ENCODE measurements around the gene EMC6.

The EMC6 gene

DNA sequence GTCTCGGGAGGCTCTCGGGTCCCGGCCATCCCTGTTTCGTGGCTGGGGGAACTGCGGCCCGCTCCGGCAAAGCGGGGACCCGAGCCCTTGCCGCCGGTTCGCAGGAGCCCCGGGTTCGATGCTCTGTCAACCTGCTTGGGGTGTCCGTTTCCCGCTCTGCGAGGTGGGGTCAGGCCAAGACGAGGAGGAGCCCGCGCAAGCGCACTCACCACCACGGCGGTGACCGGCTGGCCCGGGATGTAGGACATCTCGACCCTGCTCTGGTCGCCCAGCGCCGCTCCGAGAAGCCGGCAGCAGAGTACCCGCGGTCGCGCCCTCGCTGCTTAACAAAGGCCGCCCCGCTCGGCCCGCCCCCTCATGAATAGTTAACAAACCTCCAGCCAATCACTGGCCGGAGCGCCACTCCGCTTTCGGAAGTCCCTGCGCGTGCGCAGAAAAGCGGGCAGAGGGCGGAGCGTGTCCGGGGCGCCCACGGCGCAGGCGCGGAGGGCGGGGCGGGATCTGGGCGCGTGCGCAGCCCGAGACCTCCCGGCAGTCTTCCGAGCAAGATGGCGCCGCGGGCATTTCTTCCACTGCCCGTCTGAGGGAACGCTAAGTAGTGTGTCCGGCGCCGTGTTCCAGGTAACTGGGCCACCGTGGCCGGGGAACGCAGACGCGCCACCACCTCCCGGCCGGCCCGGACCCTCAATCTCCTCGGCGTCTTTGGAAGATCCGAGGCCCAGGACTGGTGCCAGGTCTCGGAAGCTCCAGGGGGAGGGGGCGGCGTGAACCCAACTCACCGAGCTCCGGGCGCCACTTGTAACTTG lies at the start of gene EMC6, which contains the start of gene TAX1BP3:
EMC6 (plus strand) TSS at position 534 of the 806 bp plus-strand sequence. CDS start 335 bp downstream, outside the sequence.
TAX1BP3 (minus strand) TSS at position 300 of the 806 bp plus-strand sequence; CDS start at position 248, 52 bp downstream.
- DNase-seq, result peak; percentile 96

DNA sequence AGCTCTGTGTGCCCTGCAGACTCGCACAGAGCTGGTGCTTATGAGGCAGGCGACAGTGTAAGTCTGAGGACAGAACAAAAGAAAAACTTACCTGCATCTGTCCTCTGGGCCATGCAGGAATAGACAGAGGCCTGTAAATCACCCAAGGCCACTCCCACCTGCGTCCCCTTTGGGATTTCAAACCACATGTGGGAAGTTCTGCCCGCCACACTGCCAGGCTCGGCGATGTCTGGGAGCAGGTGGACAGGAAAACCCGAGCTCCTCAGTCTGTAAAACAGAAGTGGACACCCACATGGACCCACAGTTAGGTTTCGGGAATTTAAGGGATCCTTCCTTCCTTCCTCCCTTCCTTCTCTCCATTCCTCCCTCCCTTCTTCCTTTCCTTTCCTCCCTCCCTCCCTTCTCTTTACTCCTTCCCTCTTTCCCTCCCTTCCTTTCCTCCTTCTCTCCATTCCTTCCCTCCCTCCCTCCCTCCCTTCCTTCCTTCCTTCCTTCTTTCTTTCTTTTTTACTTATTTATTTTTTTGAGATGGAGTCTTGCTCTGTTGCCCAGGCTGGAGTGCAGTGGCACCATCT lies 47.4 kb upstream of the EMC6 start:
- DNase-seq, result no peak

DNA sequence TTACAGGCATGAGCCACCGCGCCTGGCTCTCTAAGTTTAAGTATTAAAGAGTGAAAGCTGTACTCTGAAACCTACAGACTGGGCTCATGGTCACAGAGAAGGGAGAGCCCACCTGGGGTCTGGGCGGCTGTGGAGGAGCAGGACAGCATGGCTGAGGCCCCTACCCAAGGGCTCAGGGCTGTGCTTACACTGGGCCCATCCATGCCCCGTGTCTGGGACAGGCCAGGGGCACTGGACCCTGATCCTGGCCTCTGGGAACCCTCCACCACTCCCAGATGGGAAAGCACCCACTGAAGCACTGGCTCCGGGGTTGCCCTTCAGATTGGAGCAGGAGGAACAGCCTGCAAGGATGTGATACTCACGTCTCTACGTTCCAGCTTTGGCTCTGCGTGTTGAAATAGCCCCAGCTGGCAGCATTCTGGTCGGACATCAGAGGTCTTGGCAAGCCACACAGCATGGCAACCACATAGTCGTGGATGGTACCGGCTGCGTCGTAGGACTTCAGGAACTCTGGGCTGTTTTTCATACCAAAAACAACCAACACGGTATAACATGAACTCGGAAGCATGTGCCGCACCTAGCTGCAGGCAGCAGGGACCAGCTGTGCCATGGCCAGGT lies 45.5 kb upstream of the EMC6 start:
- DNase-seq, result no peak

DNA sequence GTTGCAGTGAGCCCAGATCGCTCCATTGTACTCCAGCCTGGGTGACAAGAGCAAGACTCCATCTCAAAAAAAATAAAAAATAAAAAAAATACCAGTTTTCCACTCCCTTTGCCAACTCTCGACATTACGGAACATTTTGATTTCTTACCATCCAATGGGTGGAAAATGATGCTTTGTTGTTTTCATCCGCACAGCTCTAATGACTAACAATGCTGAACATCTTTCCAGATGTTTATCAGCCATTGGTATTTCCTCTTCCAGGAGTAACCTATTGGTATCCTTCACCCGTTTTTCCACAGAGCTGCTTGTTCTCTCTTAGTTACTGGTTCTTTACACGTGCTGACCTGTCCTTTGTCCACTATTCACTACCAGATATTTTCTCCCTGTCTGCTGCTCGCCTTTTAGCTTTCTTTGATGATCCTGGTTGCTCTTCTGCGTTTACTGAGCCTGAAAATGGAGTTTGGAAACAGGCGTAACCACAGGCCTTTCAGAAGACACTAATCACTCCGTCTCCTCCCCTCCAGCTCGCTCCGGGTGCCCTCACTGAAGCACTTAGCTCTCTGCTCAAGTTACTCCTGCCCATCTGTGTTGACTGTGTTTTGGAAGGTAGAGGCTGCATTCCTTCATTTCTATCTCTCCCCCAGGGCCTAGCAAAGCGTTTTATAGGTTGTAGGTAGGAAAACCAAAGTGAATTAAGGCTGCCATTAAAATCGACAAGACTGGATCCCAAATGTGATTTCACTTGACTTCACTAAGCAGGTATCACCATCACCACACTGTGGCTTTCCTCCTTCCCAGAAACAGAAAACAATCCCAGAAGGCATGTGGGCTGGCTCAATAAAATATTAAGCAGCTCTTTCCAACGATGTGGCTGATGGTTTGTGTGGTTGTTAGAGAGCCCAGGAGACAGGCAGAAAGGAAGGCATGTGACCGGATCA lies 41.5 kb upstream of the EMC6 start:
- DNase-seq, result peak; percentile 36

DNA sequence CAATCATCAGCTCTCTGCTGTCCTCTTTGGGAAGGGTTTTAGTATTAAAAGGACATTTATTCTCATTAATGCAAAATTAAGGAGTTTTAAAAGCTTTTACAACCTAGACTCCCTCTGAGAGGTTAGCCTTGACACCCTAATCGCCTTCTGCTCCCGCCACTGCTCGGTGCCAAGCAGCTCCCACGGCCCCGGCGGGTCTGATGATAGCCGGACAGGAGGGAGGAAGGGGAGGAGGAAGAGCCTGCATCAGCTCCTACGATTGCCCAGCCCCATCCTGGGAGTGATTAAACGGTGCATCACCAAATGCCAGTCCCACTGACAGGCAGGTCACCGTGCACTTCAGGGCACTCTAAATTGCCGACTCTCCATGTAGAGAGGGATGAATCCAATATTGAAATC lies 40.8 kb upstream of the EMC6 start:
- no peak for DNase-seq

DNA sequence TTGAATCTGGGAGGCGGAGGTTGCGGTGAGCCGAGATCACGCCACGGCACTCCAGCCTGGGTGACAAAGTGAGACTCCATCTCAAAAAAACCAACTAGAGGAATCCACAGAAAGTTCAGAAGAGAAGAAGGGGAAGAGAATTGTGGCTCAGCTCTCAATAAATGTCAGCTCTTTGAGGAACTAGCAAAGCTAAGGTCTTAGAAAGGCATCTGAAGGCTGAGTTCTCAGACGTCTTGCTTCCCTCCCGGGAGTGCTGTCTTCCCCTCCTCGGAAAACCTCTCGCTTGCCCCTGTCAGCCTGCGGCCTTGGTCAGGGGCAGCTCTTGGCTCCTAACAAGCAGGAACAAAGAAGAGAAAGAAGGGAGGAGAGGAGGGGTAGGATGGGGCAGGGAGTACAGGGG lies 37.8 kb upstream of the EMC6 start:
- no peak for DNase-seq

DNA sequence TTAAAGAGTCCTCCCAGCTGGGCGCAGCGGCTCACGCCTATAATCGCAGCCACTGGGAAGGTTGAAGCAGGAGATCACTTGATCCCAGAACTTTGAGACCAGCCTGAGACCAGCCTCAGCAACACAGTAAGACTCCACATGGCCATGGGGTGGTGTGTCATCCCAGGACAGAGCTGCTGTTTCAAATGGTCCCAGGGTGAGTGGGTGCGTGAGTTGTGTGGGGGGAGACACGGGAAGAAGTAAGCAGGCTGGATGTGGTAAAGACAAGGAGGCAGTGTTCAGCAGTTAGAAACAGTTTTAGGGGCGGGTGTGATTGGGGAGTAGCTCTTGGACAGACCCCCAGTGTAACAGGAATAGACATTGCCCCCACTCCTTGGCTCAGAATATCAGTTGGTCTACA lies 36.3 kb upstream of the EMC6 start:
- DNase-seq, result no peak

DNA sequence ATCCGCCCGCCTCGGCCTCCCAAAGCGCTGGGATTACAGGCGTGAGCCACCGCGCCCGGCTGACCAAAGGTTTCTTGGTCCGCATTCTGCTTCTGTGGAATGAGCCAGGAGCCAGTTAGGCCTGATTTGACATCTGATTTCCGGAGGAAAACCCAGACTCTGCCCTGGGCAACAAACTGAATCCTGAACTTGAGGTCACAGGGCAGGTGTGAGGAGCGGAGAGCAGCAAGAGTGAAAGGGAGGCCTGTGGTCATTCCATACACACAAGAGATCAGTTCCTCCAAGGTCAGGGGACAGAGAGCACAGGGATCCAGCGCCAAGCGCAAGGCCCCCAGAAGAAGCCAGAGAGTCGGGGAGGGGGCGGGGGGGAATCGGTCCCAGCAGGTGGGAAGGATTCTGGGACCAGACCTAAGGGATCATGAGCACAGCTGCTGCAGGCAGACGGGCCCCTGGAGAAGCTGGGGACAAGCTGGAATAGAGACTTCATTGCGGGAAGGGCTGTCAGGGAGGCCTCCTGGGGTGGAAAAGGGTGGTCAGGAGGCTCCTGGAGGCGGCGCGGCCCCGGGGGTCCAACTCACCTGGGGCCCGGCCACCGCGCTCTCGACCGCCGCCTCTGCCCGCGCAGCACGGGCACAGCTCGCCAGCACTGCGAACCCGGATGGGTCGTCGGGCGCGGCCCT lies 33.0 kb upstream of the EMC6 start:
- no peak for DNase-seq

DNA sequence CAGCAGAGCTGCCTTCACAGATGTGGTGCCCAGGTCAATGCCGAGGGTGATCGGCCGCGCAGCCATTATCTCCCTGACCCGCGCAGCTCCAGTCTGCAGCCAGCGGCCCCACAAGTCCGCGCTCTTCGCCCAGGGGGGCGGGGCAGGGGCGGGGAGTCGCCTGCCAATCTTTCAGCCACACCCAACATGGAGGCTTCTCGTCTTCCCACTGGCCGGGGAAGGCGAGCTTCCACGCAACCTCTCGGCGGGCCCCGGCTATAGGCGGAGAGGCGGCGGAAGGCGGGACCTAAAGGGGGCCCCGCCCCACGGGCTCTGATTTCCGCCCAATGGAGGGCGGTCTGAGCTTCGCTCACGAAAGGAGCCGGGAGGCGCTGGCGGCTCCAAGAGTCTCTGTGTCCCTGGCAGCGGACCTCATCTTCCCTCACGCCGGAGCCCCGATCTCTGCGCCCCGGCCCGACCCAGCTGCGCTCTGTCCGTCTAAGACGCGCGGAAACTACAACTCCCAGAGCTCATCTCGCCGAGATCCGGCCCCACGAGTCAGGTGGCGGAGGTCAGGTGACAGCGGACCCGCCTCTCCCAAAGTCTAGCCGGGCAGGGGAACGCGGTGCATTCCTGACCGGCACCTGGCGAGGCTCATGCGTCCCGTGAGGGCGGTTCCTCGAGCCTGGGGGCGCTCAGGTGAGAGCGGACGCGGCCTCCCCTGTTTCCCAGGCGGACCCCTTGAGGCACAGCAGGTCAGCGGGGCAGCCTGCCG lies 32.3 kb upstream of the EMC6 start, which contains the start of the genes CTNS and SHPK:
CTNS (plus strand) TSS at position 607 of the 754 bp plus-strand sequence. CDS start 3,447 bp downstream, outside the sequence.
SHPK (minus strand) TSS at position 97 of the 754 bp plus-strand sequence; CDS start at position 66, 31 bp downstream.
- peak; percentile 94 for DNase-seq

DNA sequence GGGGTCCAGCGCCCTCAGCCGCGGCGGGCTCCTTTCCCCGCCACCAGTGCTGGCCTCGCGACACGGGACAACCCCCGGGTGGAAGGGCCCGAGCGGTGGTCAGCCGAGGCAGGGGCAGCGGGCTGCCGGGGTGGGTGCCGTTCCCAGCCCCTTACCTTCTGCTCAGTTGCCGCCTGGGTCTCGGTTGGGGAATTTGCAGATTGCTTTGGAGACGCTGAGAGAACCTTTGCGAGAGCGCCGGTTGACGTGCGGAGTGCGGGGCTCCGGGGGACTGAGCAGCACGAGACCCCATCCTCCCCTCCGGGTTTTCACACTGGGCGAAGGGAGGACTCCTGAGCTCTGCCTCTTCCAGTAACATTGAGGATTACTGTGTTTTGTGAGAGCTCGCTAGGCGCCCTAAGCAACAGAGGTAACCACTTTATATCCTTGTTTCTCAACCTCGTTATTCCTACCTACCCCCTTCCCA lies 31.7 kb upstream of the EMC6 start:
- DNase-seq, result no peak

DNA sequence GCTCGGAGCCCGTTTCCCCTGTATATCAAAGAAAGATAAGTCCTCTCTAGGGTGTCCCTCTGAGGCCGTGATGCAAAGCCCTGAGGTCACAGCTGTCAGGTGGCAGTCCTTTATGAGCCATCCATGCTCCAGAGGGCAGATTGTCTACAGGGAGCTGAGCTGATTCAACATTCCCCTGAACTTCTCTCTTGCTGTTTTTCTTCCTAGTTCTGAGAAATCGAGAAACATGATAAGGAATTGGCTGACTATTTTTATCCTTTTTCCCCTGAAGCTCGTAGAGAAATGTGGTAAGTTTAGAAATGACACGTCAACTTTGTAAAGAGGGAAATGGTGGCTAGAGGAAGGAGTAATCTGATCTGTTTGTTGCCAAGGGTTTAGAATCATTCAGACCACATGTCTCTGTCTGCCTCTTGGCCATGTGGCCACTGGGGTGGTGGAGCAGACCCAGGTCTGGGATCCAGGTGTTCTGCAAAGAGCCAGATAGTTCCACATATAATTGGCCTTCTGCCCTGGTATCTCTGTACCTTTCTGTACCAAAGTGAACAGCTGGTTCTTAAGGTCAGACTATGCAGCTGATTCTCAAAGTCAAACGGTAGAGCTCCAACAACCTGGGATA lies 28.5 kb upstream of the EMC6 start:
- DNase-seq, result no peak

DNA sequence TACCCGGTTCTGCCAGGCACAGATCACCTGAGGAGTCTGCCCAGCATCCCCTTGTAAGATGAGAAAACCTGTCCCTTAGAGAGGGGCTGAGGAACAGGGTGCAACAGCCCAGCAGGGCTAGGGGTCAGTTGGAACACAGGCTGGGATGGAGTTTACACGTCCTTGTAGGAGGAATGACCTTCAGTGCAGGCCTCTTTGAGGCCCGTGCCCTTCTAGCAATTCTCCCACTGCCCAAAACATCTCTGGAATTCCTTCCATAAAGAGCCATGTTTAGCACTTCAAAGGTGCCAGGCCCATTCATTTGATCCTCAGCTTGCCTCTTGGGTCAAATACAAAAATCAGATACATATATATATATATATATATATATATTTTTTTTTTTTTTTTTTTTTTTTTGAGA lies 27.6 kb upstream of the EMC6 start:
- DNase-seq, result no peak

DNA sequence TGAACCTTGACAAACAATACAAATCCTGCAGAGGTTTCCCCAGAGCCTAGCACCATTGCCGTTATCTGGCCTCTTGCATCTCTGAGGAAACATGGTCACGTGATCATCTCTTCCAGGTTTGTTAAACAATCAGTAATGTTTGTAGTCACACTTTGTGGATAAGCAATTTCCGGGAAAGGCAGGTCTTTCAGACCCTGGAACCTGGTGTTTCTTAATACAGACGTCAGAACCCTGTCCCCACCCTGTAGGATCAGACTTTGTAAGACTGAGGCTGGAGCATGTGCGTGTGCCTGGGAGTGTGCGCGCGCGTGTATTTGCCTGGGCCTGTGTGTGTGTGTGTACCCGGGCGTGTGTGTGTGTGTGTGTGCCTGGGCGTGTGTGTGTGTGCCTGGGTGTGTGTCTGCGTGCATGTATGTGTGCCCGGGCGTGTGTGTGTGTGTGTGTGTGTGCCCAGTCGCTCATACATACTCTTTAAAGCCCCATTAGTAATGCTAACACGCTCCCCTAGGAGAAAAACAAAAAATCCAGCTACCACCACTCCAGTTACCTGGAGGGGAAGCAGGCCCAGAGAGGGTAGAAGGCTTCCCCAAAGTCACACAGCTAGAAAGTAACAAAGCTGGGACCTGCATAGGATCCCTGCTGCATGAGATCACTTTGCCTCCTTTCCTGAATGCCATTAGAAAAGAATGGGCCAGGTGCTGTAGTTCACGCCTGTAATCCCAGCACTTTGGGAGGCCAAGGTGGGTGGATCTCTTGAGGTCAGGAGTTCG lies 26.7 kb upstream of the EMC6 start:
- DNase-seq, result no peak

DNA sequence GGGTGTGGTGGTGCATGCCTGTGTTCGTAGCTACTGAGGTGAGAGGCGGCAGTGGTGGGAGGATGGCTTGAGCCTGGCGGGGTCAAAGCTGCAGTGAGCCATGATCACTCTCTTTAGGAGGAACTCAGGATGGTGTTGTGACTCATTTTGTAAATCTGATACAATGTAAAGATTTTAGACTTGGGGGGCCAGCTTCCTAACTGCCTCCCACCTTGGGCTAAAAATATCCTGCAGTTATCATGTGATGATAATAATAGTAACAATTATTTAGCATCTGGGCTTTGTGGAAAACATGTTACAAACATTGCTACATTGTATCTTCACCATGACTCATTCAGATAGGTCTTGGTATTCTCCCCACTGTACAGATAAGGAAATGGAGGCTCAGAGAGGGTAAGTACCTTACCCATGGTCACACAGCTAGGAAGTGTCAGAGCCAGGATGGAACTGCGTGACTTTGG lies 24.7 kb upstream of the EMC6 start:
- DNase-seq, result no peak

DNA sequence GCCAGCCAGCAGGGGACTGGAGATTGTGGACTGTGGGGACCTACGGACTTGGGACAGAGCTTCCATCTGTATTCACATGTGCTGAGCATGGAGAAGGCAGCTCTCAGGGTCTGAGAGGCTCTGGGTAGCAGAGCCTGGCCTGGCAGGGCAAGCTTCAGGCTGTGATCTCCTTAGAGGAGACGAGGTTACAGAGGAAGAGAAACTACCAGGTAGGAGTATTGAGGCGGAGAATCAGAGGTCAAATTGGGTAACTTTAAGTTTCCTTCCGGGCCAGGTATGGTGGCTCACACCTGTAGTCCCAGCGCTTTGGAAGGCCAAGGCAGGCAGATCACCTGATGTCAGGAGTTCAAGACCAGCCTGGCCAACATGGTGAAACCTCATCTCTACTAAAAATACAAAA lies 23.3 kb upstream of the EMC6 start:
- no peak for DNase-seq

DNA sequence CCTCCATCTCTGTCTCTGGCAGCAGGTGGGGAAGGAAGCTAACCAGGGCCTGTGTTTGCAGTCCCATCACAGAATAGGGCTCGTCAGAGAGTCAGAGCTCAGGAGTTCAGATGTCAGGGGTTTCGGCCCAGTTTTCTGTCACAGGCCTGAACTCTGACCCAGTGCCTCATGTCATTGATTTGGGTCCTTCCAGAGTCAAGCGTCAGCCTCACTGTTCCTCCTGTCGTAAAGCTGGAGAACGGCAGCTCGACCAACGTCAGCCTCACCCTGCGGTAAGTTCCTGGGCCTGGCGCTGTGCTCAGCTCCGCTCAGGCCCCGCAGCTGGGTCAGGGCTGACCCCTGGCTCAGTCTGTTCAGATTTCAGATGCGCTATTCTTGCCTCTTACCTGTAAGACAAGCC lies 21.4 kb upstream of the EMC6 start:
- DNase-seq, result no peak

DNA sequence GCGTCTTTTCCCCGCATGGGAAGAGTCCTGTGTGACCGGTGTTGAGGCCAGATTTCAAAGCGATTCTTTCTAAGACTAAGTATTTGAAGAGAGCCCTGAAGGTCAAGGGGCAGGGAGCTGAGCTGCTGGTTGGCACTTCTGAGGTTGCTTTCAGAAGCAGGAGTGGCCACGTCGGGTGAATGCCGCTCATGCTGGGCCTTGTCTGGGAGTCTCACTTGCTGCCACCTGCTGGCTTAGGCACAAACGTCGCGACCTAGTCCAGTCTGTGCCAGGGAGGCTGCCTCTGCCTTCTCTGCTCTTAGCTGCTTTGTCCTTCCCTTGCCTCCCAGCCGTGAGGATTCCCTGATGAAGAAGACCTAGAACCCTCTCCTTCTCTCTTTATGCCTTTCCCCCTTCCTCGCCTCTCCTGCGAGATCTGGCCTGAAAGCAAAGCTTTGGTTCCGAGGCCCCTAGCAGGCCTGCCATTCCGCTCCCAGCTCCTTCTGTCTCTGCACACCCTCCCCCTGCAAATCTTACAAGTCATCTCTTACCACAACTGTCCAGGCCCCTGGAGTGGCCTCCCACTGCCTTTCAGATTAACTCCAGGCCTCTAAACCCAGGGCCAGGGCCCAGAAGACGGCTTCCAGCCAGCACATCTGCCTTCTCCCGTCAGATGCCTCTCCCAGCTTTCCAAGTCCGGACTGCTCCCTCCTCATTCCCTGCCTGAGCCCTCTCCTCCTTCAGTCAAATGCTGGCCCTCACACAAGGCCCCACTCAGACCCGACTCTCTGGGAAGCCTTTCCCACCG lies 20.6 kb upstream of the EMC6 start:
- no peak for DNase-seq

DNA sequence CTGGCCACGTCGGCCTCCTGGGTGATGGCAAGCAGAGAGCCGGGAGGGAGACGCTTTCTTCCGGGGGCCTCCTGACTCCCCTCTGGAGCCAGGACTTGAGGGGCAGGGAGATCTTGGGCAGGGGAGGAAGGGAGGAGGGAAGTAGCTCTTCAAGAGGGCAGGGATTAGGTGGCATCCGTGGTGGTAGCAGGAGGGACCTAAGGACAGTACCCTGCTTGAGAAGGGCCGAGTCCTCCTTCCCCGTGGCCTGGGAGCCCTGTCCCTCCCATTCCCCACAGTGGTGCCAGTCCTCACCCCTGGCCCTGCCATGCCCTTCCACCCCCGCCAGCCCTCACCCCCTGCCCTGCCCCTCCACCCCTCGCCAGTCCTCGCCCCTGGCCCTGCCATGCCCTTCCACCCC lies 12.8 kb upstream of the EMC6 start:
- DNase-seq, result no peak

DNA sequence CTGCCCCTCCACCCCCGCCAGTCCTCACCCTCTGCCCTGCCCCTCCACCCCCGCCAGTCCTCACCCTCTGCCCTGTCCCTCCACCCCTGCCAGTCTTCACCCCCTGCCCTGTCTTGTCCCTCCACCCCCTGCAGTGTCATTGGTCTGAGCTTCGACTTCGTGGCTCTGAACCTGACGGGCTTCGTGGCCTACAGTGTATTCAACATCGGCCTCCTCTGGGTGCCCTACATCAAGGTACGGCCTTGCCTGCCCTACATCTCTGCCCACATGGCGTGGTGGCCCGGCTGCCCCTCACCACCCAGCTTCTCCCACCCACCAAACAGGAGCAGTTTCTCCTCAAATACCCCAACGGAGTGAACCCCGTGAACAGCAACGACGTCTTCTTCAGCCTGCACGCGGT lies 12.3 kb upstream of the EMC6 start:
- DNase-seq, result no peak

Measured in NCI-H2171 (cell line).